A549 (cell line): ENCODE measurements around the gene CLCF1.

Source experiments
- CBX2 ChIP-seq: fragments of 200-600 bp; sonication (generic); IDR thresholded peaks from 2 replicates; pipeline ENCODE4 v1.6.1; 2016; ENCODE audit warnings: low read depth, mild to moderate bottlenecking, borderline replicate concordance
- CHD4 ChIP-seq: fragments of 200-600 bp; sonication (generic); IDR thresholded peaks from 2 replicates; pipeline ENCODE4 v1.6.1; 2016; ENCODE audit warnings: antibody characterized with exemption, mild to moderate bottlenecking, borderline replicate concordance
- CTCF ChIP-seq: fragments of >200 bp; sonication (Bioruptor Twin); formaldehyde crosslinking; IDR thresholded peaks from 3 replicates; pipeline ENCODE4 v1.5.1; 2016
- E2F6 ChIP-seq: IDR thresholded peaks from 2 replicates; pipeline ENCODE4 v1.6.1; 2012; ENCODE audit warnings: low read depth, borderline replicate concordance
- MAFK ChIP-seq: fragments of 450-650 bp; IDR thresholded peaks from 2 replicates; pipeline ENCODE4 v1.6.1; 2014; ENCODE audit not compliant: partially characterized antibody
- PBX3 ChIP-seq: IDR thresholded peaks from 2 replicates; pipeline ENCODE4 v1.6.1; 2012
- POLR2A ChIP-seq: IDR thresholded peaks from 2 replicates; pipeline ENCODE4 v1.6.1; 2012; ENCODE audit warnings: mild to moderate bottlenecking, low read length
- RCOR1 ChIP-seq: fragments of 150-350 bp; IDR thresholded peaks from 2 replicates; pipeline ENCODE4 v1.6.1; 2014; ENCODE audit warnings: antibody characterized with exemption, low read length, low read depth
- RNF2 ChIP-seq: fragments of 200-600 bp; sonication (generic); IDR thresholded peaks from 2 replicates; pipeline ENCODE4 v1.6.1; 2016; ENCODE audit warnings: low read depth, mild to moderate bottlenecking, antibody characterized with exemption, moderate library complexity, borderline replicate concordance
- SMC3 ChIP-seq: fragments of >200 bp; sonication (Bioruptor Twin); formaldehyde crosslinking; IDR thresholded peaks from 3 replicates; pipeline ENCODE4 v1.6.1; 2018; ENCODE audit warnings: inconsistent platforms
- SREBF2 ChIP-seq: fragments of 450-650 bp; IDR thresholded peaks from 2 replicates; pipeline ENCODE4 v1.6.1; 2014; ENCODE audit warnings: mild to moderate bottlenecking, moderate library complexity
- USF2 ChIP-seq: fragments of 450-650 bp; IDR thresholded peaks from 2 replicates; pipeline ENCODE4 v1.6.1; 2014; ENCODE audit warnings: antibody characterized with exemption

- TF ChIP-seq CBX2 (no peak), CTCF (no peak), CHD4 (no peak), POLR2A (no peak), E2F6 (no peak), RCOR1 (no peak), RNF2 (no peak), USF2 (no peak), PBX3 (no peak), MAFK (no peak), SMC3 (no peak), SREBF2 (no peak)
Measured at GRCh38 chr11:67387069-67387468, 13.7 kb upstream of the CLCF1 start.
